Fibroblast of lung (primary cell): ENCODE results near the gene SMPD2. TPM values are rescaled to one million over a fixed set of nuclear protein-coding genes. Genes with fewer than 3 reads are reported as not detected.

ENCODE experiments used
- DNase-seq, 2 donors: peaks; one replicate each; pipeline versions ENCODE4 v3.0.0 to v3.0.0-alpha.2; 2010; ENCODE audit warnings: low read depth in 2 of 2
- H2AFZ ChIP-seq: 2 replicates; pipeline ENCODE4 v1.5.1; 2012; ENCODE audit warnings: low read length, control low read depth, inconsistent platforms
- H3K27ac ChIP-seq: 2 replicates; pipeline ENCODE4 v1.5.1; 2011; ENCODE audit warnings: low read length, control low read depth; ENCODE audit not compliant: insufficient read depth
- H3K27me3 ChIP-seq: 2 replicates; pipeline ENCODE4 v1.5.1; 2011; ENCODE audit warnings: mild to moderate bottlenecking, low read length; ENCODE audit not compliant: control insufficient read depth, insufficient read depth
- H3K36me3 ChIP-seq: 2 replicates; pipeline ENCODE4 v1.5.1; 2011; ENCODE audit warnings: low read length; ENCODE audit not compliant: control insufficient read depth, insufficient read depth
- H3K4me1 ChIP-seq: 2 replicates; pipeline ENCODE4 v1.5.1; 2011; ENCODE audit warnings: low read length; ENCODE audit not compliant: control insufficient read depth, insufficient read depth; ENCODE audit errors: extremely low read depth
- H3K4me2 ChIP-seq: 2 replicates; pipeline ENCODE4 v1.5.1; 2011; ENCODE audit warnings: low read length, control low read depth; ENCODE audit not compliant: insufficient read depth; ENCODE audit errors: extremely low read depth
- H3K4me3 ChIP-seq, 4 experiments: fragments of 200-600 bp in 1 of 4; sonication (generic) in 1 of 4; replicated peaks in 1 of 4; 2 replicates each; pipeline ENCODE4 v1.5.1; 2011 to 2016; ENCODE audit warnings: low read length in 4 of 4, low read depth in 3 of 4, mild to moderate bottlenecking in 3 of 4, control low read depth in 2 of 4, inconsistent platforms in 1 of 4, mixed read lengths in 1 of 4; ENCODE audit not compliant: insufficient read depth in 1 of 4; ENCODE audit errors: control extremely low read depth in 1 of 4
- H3K79me2 ChIP-seq: 2 replicates; pipeline ENCODE4 v1.5.1; 2012; ENCODE audit warnings: mild to moderate bottlenecking, low read length, inconsistent platforms; ENCODE audit not compliant: control insufficient read depth, insufficient read depth
- H3K9ac ChIP-seq: 2 replicates; pipeline ENCODE4 v1.5.1; 2011; ENCODE audit warnings: mild to moderate bottlenecking, low read length, control low read depth; ENCODE audit not compliant: insufficient read depth
- H3K9me3 ChIP-seq: 2 replicates; pipeline ENCODE4 v1.5.1; 2012; ENCODE audit warnings: low read depth, low read length; ENCODE audit not compliant: control insufficient read depth, insufficient read depth
- H4K20me1 ChIP-seq: 2 replicates; pipeline ENCODE4 v1.5.1; 2011; ENCODE audit warnings: low read length; ENCODE audit not compliant: control insufficient read depth, insufficient read depth; ENCODE audit errors: extremely low read depth
- EZH2 ChIP-seq: IDR thresholded peaks from 2 replicates; pipeline ENCODE4 v1.5.1; 2012; ENCODE audit warnings: low read length, control low read depth, mild to moderate bottlenecking; ENCODE audit errors: missing control alignments
- polyA plus RNA-seq, 2 donors: library from polyadenylated mRNA; depleted of rRNA in 1 of 2; stranded (reverse) in 1 of 2; unstranded in 1 of 2; fragments of >200 nt; gene quantifications; 2 replicates each; pipeline ENCODE4 v1.2.1, GENCODE V29; 2011 to 2012; ENCODE audit warnings: missing spikeins in 1 of 2
- total RNA-seq: library from RNA; depleted of rRNA; stranded (reverse); fragments of >200 nt; gene quantifications from 2 replicates; pipeline ENCODE4 v1.2.1, GENCODE V29; 2014
- TF ChIP-seq, protein P1 (sequence below), 2 donors: IDR thresholded peaks in 1 of 2; conservative IDR thresholded peaks in 1 of 2; 1 replicate in 1 of 2; 2 replicates in 1 of 2; pipeline ENCODE4 v1.5.1; 2011 to 2012; ENCODE audit warnings: low read length in 2 of 2, control low read depth in 1 of 2, inconsistent platforms in 1 of 2, low read depth in 1 of 2, mild to moderate bottlenecking in 1 of 2

Gene SMPD2
- total and polyA plus RNA-seq, 2 donors (not counting 1 experiment from before 2014, with no cell fraction given), result 5.5 to 7.9 TPM

DNA sequence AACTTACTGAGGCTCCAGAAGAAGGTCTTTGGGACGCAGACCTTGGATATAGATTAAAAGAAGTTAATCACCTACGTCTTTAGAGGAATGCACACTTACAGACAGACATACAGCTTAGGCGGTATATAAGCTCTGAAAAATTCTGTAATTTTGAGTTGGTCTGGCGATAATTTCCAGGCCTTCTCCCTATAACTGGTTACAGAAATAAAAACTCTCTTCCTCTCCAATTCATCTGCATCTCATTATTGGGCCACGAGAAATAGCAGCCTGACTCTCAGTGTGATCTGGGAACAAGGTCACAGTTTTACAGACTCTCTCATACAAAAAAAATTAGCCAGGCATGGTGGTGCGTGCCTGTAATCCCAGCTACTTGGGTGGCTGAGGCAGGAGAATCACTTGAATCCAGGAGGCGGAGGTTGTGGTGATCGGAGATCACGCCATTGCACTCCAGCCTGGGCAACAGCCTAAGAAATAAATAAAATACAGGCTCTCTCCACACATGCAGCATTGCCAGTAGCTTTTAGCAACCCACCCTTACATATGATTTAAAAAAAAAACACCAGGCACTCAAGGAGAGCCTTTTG, 37.8 kb downstream of the SMPD2 start:
- Histone ChIP-seq H3K4me2 (no peak overlapping the region), H3K9me3 (no peaks in the 10 kb centered on the region), H3K9ac (no peak overlapping the region), H2AFZ (no peak overlapping the region), H3K4me1 (peaks cover 8% of the 10 kb centered on the region), H3K27me3 (no peaks in the 10 kb centered on the region), H3K79me2 (peaks cover 23% of the 10 kb centered on the region), H4K20me1 (no peaks in the 10 kb centered on the region), H3K36me3 (peaks cover 5% of the 10 kb centered on the region), H3K4me3 (peak overlapping the region in 1 of 4 experiments; percentile 9), H3K27ac (no peak overlapping the region)
- TF ChIP-seq, protein P1, sequence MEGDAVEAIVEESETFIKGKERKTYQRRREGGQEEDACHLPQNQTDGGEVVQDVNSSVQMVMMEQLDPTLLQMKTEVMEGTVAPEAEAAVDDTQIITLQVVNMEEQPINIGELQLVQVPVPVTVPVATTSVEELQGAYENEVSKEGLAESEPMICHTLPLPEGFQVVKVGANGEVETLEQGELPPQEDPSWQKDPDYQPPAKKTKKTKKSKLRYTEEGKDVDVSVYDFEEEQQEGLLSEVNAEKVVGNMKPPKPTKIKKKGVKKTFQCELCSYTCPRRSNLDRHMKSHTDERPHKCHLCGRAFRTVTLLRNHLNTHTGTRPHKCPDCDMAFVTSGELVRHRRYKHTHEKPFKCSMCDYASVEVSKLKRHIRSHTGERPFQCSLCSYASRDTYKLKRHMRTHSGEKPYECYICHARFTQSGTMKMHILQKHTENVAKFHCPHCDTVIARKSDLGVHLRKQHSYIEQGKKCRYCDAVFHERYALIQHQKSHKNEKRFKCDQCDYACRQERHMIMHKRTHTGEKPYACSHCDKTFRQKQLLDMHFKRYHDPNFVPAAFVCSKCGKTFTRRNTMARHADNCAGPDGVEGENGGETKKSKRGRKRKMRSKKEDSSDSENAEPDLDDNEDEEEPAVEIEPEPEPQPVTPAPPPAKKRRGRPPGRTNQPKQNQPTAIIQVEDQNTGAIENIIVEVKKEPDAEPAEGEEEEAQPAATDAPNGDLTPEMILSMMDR (conservative IDR thresholded peaks at IDR 0.05 in 1 of 2, IDR thresholded peaks at IDR 0.05 in 1 of 2; ENCODE audit: low read depth in 1 of 2, low read length in 2 of 2), result no peak
- TF ChIP-seq EZH2, result no peak
- no peak for DNase-seq

DNA sequence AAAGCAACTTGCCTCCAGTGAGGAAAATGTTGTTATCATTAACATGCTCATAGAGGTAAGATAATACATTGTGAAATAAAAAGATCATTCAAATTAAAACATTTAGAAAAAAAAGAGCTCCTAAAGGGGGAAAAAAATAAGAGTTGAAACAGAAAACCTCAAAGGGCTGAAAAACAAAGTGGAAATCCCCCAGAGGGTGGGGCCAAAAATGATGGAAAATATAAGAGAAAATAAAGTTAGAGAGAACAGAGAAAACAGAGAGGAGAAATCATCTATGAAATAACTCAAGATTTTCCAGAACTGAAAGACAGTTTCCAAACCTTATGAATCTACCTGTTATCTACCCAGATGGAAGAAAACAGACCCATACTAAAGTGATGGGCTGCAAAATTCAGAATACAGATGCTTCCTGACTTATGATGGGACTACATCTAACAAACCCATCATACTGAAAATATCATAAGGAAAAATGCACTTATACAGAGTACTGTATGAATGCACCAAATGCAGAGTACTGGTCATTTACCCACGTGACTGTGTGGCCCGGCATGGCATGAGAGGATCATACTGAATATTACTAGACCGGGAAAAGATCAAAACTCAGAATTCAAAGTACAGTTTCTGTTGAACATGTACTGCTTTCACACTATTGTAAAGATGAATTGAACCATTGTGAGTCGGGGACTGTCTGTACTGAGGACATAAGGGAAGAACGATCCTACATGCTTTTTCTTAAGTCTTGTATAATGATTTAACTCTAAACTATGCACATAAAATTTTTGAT, 38.5 kb downstream of the SMPD2 start:
- H2AFZ ChIP-seq, result no peak overlapping the region
- no peaks in the 10 kb centered on the region for H4K20me1 ChIP-seq
- H3K9ac ChIP-seq, result no peak overlapping the region
- H3K4me2 ChIP-seq, result peak overlapping the region; percentile 40
- no peaks in the 10 kb centered on the region for H3K9me3 ChIP-seq
- H3K27me3 ChIP-seq, result no peaks in the 10 kb centered on the region
- H3K36me3 ChIP-seq, result peaks cover 5% of the 10 kb centered on the region
- TF ChIP-seq EZH2, result no peak
- TF ChIP-seq, protein P1 (conservative IDR thresholded peaks at IDR 0.05 in 1 of 2, IDR thresholded peaks at IDR 0.05 in 1 of 2; ENCODE audit: low read depth in 1 of 2, low read length in 2 of 2), result no peak
- peaks cover 8% of the 10 kb centered on the region for H3K4me1 ChIP-seq
- H3K27ac ChIP-seq, result no peak overlapping the region
- no peak for DNase-seq
- peaks cover 23% of the 10 kb centered on the region for H3K79me2 ChIP-seq
- H3K4me3 ChIP-seq, result peak overlapping the region in 2 of 4 experiments; percentile 6 to 15

DNA sequence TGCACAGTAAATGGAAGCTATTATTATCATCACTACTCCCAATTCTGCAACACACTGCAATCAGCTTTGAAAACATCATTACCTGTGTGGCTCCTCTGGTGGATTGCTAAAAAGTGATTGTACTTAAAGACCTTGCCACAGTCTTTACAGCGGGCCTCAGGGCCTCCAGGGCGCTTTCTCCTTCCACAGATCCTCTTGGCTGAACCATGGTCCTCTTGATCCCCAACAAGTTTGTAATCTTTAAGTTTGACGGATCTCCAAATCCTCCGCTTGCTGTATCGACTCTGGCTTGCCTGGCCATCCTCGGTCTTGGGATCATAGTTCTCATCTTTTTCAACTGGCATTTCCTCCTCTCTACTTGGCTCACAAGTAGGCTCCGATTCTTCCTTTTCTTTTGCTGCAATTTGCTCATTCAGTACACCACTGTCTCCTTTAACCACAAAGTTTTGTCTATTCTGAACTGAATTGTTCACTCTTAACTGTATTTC, 40.5 kb downstream of the SMPD2 start:
- Histone ChIP-seq H2AFZ (no peak overlapping the region), H3K79me2 (peaks cover 23% of the 10 kb centered on the region), H3K27ac (no peak overlapping the region), H3K4me3 (no peak overlapping the region), H3K4me2 (no peak overlapping the region), H3K27me3 (no peaks in the 10 kb centered on the region), H3K36me3 (peaks cover 1% of the 10 kb centered on the region), H3K9me3 (no peaks in the 10 kb centered on the region), H4K20me1 (no peaks in the 10 kb centered on the region), H3K4me1 (peaks cover 8% of the 10 kb centered on the region), H3K9ac (no peak overlapping the region)
- TF ChIP-seq, protein P1 (conservative IDR thresholded peaks at IDR 0.05 in 1 of 2, IDR thresholded peaks at IDR 0.05 in 1 of 2; ENCODE audit: low read depth in 1 of 2, low read length in 2 of 2), result no peak
- no peak for TF ChIP-seq EZH2
- no peak for DNase-seq
